Breast epithelium (tissue), 3 donors: ENCODE results near the gene DEAF1.

ENCODE experiments used
- POLR2A ChIP-seq: fragments of 450-650 bp; IDR thresholded peaks from one replicate; pipeline ENCODE4 v1.6.1; 2016; ENCODE audit warnings: antibody characterized with exemption, mild to moderate bottlenecking, moderate library complexity
- POLR2AphosphoS5 ChIP-seq, 3 donors: sonication (generic); formaldehyde crosslinking; IDR thresholded peaks; one replicate each; pipeline ENCODE4 v1.6.1; 2017; ENCODE audit warnings: antibody characterized with exemption in 3 of 3

GRCh38 chr11:657691-658126, 37.3 kb downstream of the DEAF1 start:
- TF ChIP-seq POLR2AphosphoS5 (IDR thresholded peaks at IDR 0.05), result no peak
- TF ChIP-seq POLR2A, result no peak
